Measurements from ENCODE around the gene C1orf146.
"Not testable (repeated sequence)": the region's sequence is repeated elsewhere in the genome, so short reads cannot be mapped to it uniquely, and the experiment has no call there.

The C1orf146 gene, protein sequence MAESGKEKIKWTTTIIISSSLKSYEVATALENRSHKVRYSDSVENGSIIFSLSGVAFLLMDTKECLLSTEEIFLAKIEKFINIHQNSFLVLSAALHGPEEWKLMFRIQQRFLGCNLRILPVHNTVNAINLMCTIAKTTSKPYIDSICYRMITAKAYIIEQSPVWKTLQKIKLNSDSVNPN

GRCh38 chr1:92217721-92218120 is at the start of gene C1orf146:
Gene C1orf146, plus strand, starts transcription at chr1:92217915. Its CDS starts 13,506 bp downstream, at chr1:92231421.
- DNase-seq (ENCODE audit: low read depth in 2 of 2, low spot score in 1 of 2): no peak

DNA sequence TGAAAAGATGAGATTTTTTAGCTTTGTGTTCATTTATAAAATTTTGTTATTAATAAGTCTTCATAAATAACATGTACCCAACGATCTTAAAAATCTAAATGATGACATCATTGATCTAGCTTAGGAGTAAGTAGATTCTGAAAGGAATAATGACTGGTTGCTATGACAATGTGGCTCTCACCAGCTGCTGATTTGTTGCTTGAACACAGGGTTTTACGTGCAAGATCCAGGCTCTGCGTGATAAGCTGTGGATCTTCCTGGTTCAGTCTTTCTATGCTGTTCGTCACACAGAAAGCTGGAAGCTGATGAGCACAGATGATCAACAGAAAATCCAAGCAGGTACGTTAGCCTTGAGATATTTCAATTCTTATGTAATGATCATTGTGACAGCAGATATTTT is 49.1 kb upstream of the C1orf146 start:
- DNase-seq (ENCODE audit: low read depth in 2 of 2, low spot score in 1 of 2): no peak

DNA sequence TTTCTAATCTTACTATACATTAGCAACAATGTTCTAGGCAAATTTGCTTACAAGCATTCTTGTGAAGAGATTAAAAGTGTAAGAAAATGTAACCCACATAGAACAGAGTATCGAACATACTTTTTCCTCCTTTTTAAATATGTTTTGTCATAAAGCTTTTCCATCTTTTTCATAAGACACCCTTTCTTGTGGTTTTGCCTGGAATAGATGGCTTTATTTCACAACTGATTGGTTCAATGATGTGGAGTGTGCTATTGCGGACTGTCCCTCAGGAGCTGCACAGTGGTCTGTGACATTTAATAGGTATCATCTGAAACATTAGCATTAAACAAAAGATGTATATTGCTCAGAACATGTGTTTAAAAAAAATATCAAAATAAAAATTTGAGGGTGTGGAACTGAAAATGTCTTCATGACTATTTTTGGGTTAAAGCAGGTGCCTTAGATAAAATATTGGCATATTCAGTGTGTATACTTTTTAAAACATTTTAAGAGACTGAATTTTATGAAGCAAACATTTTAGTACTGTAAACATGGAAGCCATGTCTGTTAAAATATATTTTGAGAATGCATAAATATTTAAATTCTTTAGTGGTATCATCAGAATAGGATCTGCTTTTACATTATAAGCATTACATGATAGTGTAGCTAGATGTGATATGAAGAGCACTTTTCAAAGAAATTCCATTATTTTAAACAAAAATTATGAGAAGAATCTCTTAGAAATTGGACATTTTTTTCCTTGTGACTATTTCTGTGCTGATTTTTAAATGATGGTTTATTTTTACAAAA is 48.3 kb upstream of the C1orf146 start:
- DNase-seq (ENCODE audit: low read depth in 2 of 2, low spot score in 1 of 2): no peak

GRCh38 chr1:92184632-92185031 is 33.1 kb upstream of the C1orf146 start:
- DNase-seq (ENCODE audit: low read depth in 2 of 2, low spot score in 1 of 2): no peak

GRCh38 chr1:92186081-92186480 is 31.6 kb upstream of the C1orf146 start:
- no peak for DNase-seq (ENCODE audit: low read depth in 2 of 2, low spot score in 1 of 2)

GRCh38 chr1:92188436-92189255 is 29.1 kb upstream of the C1orf146 start:
- no peak for DNase-seq (ENCODE audit: low read depth in 2 of 2, low spot score in 1 of 2)

GRCh38 chr1:92191726-92192125 is 26.0 kb upstream of the C1orf146 start:
- DNase-seq (ENCODE audit: low read depth in 2 of 2, low spot score in 1 of 2): no peak

DNA sequence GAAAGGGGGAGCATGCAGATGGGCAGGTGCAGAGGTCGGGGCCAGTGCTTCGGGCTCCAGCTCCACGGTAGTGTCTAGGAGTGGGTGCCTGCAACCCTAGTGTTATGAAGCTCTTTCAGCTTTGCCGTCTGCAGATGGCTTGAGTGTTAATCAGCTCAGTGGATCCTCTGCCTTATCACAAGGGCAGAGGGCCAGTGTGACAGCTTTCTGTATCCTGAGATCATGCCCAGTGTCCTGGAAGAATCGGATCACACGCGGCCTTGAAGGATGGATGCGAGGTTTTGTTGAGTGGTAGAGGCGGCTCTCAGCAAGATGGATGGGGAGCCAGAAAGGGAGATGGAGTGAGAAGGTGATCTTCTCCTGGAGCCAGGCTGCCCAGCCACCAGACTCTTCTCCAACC is 25.5 kb upstream of the C1orf146 start:
- DNase-seq (ENCODE audit: low read depth in 2 of 2, low spot score in 1 of 2): no peak

- DNase-seq (ENCODE audit: low read depth in 2 of 2, low spot score in 1 of 2): no peak
Observed at GRCh38 chr1:92194511-92194910, 23.2 kb upstream of the C1orf146 start.

- DNase-seq (ENCODE audit: low read depth in 2 of 2, low spot score in 1 of 2): no peak
Observed at GRCh38 chr1:92201973-92202372, 15.7 kb upstream of the C1orf146 start.

- no peak for DNase-seq (ENCODE audit: low read depth in 2 of 2, low spot score in 1 of 2)
Observed at GRCh38 chr1:92203105-92203504, 14.6 kb upstream of the C1orf146 start.

GRCh38 chr1:92210701-92211100 is 7.0 kb upstream of the C1orf146 start:
- no peak for DNase-seq (ENCODE audit: low read depth in 2 of 2, low spot score in 1 of 2)

DNA sequence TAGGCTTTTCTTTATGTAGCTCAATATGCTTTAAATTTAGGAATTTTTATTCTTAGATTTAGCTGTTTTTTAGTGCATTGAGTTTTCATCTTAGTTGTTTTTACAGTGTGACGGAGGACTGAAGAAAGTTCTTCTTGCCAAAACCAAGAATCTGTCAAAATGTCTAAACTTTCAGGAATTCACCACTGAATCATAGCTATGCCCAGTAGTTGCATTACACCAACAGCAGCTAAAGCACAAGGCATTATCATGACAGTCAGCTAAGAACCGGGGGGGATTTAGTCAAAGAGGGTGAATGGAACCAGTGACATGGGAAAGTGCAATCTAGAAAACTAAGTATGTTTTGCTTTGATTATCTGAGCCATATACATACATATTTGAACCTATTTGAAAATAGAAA is 6.5 kb upstream of the C1orf146 start:
- no peak for DNase-seq (ENCODE audit: low read depth in 2 of 2, low spot score in 1 of 2)

DNA sequence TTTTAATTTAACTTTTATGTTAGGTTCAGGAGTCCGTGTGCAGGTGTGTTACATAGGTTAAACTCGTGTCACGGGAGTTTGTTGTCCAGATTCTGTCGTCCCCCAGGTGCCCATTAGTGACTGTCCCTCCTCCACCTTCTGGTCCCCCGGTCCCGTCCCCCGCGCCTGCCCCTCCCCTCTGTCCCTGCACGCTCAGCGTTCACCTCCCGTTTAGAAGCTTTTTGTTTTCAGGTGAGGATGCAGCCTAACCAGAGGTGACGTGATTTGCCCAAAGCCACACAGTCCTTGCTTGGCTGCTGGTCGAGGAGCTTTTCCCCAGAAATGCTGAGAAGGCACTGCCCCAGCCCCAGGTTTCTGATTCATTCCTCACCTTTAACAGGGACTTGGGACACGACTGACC is 844 bp downstream of the C1orf146 start:
- no peak for DNase-seq (ENCODE audit: low read depth in 2 of 2, low spot score in 1 of 2)

DNA sequence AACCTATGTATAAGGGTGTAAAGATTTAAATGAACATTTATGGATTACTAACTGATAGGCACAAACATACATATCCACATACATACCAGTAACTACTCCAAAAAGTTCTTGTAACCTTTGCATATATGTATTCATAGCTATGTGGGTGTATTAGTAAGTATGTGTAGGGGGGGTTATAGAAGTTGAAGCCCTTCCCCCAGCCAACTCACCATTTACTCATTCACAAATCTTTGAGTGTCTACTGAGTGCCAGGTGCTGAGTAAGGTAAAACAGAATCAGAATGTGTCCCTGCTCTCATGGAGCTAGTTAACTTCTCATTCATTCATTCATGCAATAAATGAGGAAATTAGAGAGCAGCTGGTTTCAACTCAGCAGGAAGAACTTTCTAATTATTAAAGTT is 1.3 kb downstream of the C1orf146 start:
- no peak for DNase-seq (ENCODE audit: low read depth in 2 of 2, low spot score in 1 of 2)

DNA sequence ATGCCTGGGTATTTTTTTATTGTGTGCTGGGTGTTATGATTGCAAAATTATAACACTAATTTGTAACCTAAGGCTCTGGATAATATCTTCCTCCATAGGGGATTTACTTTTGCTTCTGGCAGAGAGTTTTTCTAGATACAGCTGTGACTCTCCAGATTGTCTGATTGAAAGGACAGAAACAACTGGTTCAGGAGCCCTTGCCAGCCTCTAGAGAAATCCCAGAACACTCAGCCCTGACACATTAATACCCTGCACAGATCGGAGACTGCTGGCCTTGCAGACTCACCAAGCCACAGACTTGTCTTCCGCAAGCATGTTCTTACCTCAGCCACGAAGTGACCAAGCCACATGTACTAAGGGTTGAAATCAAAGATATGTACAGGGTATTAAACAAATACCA is 10.7 kb downstream of the C1orf146 start:
- no peak for DNase-seq (ENCODE audit: low read depth in 2 of 2, low spot score in 1 of 2)

DNA sequence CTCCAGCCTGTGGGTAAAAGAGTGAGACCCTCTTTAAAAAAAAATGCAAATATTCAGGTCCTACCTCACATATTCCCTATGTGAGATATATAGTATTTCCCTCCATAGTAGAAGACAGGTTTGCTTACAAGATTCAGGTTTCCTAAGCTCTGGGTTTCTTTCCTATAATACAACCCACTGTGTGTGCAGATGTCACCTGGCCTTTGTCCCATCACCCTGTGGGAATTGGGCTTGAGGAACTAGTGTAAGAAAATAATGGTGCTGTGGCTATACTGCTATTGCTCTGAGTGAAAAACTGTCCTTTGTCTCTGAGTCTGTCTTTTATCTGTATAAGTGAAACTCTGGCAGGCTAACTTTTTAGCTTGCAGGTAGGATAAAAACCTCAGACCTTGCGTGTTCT is 13.0 kb downstream of the C1orf146 start:
- DNase-seq (ENCODE audit: low read depth in 2 of 2, low spot score in 1 of 2): no peak

GRCh38 chr1:92240034-92240433 is 22.3 kb downstream of the C1orf146 start:
- DNase-seq (ENCODE audit: low read depth in 2 of 2, low spot score in 1 of 2): no peak

- no peak for DNase-seq (ENCODE audit: low read depth in 2 of 2, low spot score in 1 of 2)
Observed at GRCh38 chr1:92244376-92244775, 26.7 kb downstream of the C1orf146 start.

GRCh38 chr1:92254714-92255113 is 37.0 kb downstream of the C1orf146 start:
- not testable (repeated sequence) for DNase-seq (ENCODE audit: low read depth in 2 of 2, low spot score in 1 of 2)

DNA sequence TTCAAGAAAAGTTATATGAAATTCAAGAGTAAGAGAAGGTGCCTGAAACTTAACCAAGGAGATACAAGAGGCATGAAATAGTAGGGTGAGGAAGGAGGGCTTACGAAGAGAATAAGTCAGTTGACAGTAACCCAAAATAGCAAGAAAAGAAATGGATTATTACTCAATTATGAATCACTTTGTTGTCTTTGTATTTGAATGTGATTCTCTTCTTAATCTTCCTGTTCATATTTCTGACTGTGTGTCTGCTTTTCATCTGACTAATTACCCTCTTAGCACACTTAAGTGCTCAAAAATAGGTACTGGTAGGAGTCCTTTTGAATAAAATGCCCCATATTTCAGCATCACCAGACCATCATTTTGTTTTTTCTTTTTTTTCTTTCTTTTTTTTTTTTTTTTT is 41.6 kb downstream of the C1orf146 start:
- DNase-seq (ENCODE audit: low read depth in 2 of 2, low spot score in 1 of 2): no peak

DNA sequence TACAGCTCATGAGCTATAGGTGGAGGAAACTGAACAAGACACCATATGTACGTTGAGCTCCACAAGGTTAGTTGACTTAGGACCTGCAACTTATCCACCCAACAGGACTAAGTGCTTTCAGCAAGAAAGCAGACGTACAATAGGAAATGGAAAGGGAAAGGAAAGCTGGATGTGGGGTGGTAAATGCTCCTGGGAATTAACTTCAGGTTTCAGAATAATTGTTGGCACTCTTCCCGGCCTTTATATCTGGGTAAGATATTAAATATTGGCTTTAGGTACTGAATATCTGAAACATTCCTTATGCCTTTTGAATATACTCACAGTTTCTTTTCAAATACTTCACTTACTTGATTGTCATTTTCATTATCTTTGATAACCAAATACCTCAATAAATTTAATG is 44.8 kb downstream of the C1orf146 start:
- no peak for DNase-seq (ENCODE audit: low read depth in 2 of 2, low spot score in 1 of 2)

All from stimulated activated CD8-positive, alpha-beta memory T cell treated with anti-CD3 and anti-CD28 coated beads, Interleukin-4, amount 100 ng/mL, for 1 hour (primary cell).